ENCODE measurements around the gene LGR4.

The LGR4 gene

GRCh38 chr11:27482793-27483192, 10.2 kb upstream of the LGR4 start:
- DNase-seq (ENCODE audit: low spot score): no peak

GRCh38 chr11:27481992-27482391, 9.4 kb upstream of the LGR4 start:
- DNase-seq (ENCODE audit: low spot score): no peak

- no peak for DNase-seq (ENCODE audit: low spot score)
These were observed 5.2 kb upstream of the LGR4 start for GRCh38 chr11:27477831-27478230.

- DNase-seq (ENCODE audit: low spot score): no peak
These were observed 4.7 kb upstream of the LGR4 start for GRCh38 chr11:27477243-27477642.

- DNase-seq (ENCODE audit: low spot score): no peak
These were observed 3.0 kb upstream of the LGR4 start for GRCh38 chr11:27475622-27476021.

GRCh38 chr11:27473017-27473406, 422 bp upstream of the LGR4 start:
- no peak for DNase-seq (ENCODE audit: low spot score)

- peak; percentile 32 for DNase-seq (ENCODE audit: low spot score)
These were observed 797 bp downstream of the LGR4 start for GRCh38 chr11:27471589-27472397.

GRCh38 chr11:27470826-27471588, 1.6 kb downstream of the LGR4 start:
- DNase-seq (ENCODE audit: low spot score): peak; percentile 31

GRCh38 chr11:27470166-27470565, 2.4 kb downstream of the LGR4 start:
- DNase-seq (ENCODE audit: low spot score): no peak

GRCh38 chr11:27468995-27469695, 3.4 kb downstream of the LGR4 start:
- peak; percentile 11 for DNase-seq (ENCODE audit: low spot score)

- DNase-seq (ENCODE audit: low spot score): peak; percentile 38
These were observed 4.2 kb downstream of the LGR4 start for GRCh38 chr11:27468209-27468994.

- DNase-seq (ENCODE audit: low spot score): no peak
These were observed 5.2 kb downstream of the LGR4 start for GRCh38 chr11:27467181-27467913.

- no peak for DNase-seq (ENCODE audit: low spot score)
These were observed 6.2 kb downstream of the LGR4 start for GRCh38 chr11:27466363-27466762.

GRCh38 chr11:27465629-27466028, 7.0 kb downstream of the LGR4 start:
- DNase-seq (ENCODE audit: low spot score): no peak

GRCh38 chr11:27464909-27465308, 7.7 kb downstream of the LGR4 start:
- no peak for DNase-seq (ENCODE audit: low spot score)

GRCh38 chr11:27464289-27464696, 8.3 kb downstream of the LGR4 start:
- DNase-seq (ENCODE audit: low spot score): no peak

GRCh38 chr11:27462543-27462942, 10.0 kb downstream of the LGR4 start:
- no peak for DNase-seq (ENCODE audit: low spot score)

GRCh38 chr11:27460158-27460978, 12.2 kb downstream of the LGR4 start:
- DNase-seq (ENCODE audit: low spot score): no peak

- DNase-seq (ENCODE audit: low spot score): no peak
These were observed 13.4 kb downstream of the LGR4 start for GRCh38 chr11:27459191-27459590.

GRCh38 chr11:27458182-27458581, 14.4 kb downstream of the LGR4 start:
- DNase-seq (ENCODE audit: low spot score): no peak

Data from pons (tissue), 1 donor.